Dedifferentiated amniotic fluid mesenchymal stem cell (primary cell): ENCODE data around the gene GMNC.
"Not testable (repeated sequence)": the region's sequence is repeated elsewhere in the genome, so short reads cannot be mapped to it uniquely, and the experiment has no call there.

Experiments
- DNase-seq: peaks from one replicate; pipeline ENCODE4 v3.0.0-alpha.2; 2016; ENCODE audit errors: extremely low spot score

Gene GMNC, protein sequence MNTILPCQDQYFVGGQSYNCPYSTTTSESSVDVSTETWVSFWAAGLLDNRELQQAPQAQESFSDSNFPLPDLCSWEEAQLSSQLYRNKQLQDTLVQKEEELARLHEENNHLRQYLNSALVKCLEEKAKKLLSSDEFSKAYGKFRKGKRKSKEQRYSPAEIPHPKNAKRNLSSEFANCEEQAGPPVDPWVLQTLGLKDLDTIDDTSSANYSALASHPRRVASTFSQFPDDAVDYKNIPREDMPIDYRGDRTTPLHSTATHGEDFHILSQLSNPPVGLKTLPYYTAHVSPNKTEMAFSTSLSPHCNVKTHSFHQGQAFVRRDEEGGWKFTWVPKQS

DNA sequence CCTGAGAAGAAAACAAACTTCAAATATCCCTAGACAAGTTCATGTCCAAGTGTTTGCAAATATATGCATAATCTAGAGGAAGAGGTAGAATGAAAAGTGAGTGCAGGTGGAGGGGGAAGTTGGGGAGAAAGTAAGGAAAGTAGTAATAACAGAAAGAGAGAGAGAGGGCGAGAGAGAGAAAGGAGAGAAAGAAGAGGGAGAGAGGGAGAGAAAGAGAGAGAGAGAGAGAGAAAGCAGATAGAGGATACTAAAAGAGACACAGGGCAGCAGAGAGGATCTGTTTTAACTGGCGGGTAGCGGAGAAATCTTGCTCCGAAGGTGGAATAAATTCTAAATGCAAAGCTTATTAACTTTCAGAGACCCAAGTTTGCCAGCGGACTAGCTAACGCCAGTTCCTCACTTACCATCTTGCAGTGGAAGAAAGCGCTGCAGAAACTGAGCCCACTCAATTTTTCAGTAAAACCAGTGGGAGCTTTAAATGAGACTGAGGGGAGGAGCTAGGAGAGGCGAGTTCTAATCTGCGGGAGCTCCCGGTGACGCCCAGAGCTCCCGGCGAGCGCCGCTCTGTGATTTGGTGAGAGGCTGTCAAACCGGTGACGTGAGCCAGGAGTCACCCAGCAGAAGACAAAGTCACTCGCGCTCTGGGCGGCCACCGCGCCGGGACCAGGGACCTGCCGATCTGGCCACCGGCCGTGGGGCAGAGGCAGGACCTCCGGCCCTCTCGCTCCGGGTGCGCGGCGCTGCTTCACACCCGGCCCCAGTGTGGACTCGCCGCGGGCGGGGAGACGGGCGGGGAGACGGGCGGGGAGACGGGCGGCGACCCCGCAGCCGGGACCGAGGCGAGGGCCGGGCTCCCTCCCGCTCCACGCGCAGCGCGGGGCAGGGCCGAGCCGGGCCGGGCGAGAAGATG, at the start of gene GMNC:
Gene GMNC, minus strand, starts transcription at position 486 of the 910 bp plus-strand sequence. Its CDS starts 79 bp downstream, at position 407.
- DNase-seq = peak; percentile 51

DNA sequence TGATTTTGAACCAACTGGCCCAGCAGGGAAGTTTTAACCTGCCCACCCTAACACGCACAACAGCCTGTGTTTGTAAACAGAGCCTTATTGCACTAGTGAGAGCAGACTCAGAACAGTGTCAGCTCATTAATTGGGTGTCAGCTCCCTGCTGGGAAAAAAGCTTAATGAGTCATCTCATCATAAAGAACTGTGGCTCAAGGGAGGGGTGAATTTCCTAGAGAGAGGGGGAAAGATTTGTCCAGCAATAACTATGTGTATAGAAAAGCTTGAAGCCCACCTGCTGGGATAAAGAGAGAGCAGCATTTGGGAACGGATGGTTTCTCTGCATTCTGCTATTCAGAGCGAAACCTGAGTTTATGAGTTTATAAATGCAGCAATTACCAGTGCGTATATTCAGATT, 48.9 kb upstream of the GMNC start:
- no peak for DNase-seq

DNA sequence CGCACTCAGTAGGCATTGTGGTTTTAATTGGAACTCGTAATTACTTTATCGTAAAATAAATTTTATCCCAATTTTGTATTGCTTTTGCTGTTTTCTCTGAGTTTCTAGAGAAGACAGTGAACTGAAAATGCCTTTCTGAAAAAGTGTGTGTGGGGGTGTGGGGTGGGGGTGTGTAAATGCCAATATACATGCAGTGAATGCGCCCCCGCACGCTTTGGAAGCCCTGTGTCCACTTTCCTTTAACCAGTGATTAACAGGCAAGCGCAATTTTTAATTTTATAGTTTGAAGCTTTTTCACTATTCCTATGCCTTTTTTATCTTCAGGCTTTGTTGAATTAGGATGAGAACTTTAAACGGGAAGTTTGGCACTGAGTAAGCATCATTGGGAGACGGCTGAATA, 47.4 kb upstream of the GMNC start:
- DNase-seq = no peak

DNA sequence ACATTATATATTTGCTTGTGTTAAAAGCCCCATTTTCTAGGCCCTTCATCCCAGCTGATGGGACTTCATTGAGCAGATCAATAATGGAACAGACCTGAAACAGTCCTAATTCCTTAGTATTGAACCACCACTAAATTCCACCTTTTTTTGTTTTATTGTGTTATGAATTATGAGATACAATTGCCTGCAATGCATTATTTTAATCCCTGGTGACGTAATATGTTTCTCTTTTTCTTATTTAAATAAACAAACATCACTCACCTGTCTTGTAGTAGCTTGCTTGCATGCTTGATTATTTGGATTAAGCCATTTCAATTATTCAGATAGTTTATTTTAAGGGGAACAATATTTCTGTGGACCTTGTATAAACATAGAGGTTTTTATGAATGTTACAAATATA, 40.7 kb upstream of the GMNC start:
- no peak for DNase-seq

DNA sequence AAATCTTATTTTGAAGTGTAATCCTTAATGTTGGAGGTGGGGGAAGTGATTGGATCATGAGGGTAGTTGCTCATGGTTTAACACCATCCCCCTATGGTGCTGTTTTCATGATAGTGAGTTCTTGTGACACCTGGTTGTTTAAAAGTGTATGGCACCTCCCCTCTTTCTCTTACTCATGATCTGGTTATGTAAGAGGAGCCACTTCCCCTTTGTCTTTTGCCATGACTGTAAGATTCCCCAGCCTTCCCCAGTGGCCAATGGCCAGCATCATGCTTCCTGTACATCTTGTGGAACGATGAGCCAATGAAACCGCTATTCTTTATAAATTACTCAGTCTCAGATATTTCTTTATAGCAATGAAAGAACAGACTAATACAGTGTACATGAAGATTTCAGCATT, 39.8 kb upstream of the GMNC start:
- no peak for DNase-seq

DNA sequence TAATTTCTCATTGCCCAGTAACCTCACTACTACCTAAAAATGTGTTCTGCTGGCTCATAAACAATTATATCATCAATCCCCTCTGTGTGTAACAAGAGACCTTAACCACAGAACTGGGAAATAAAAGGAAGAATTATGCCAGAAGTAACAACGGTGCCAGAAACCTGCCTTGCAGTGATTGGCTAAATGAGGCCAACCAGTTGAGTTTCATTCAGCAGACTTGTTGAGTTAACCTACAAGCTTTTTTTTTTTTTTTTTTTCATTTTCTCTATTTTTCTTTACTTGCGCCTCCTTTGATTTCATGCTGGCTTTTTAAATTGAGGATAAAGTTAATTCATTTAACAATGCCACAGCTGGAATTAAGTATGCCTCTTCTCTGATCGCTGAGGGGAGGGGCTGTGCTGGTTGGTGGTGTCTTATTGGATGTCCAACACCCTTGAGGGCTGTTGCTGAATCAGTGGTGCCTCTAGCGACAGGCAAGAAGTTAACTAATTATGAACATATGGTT, 30.0 kb upstream of the GMNC start:
- no peak for DNase-seq

DNA sequence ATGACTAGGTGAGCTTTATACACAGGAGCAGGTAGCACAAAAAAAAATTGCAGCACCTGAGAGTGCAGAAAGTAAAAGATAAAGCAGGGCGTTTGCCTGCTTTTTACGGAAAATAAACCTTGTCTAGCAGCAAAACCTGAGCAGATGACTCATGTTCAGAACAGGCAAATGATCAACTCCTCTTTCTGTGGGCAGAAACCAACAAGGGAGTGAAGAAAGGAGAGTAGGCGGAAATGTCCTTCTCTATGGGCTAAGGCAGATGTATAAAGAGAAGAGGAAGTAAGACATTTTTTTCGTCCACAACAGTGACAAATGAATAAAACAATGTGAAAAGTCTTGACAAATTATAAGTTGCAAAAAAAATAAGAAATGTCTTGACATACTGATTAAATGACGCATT, 24.5 kb upstream of the GMNC start:
- DNase-seq = no peak

DNA sequence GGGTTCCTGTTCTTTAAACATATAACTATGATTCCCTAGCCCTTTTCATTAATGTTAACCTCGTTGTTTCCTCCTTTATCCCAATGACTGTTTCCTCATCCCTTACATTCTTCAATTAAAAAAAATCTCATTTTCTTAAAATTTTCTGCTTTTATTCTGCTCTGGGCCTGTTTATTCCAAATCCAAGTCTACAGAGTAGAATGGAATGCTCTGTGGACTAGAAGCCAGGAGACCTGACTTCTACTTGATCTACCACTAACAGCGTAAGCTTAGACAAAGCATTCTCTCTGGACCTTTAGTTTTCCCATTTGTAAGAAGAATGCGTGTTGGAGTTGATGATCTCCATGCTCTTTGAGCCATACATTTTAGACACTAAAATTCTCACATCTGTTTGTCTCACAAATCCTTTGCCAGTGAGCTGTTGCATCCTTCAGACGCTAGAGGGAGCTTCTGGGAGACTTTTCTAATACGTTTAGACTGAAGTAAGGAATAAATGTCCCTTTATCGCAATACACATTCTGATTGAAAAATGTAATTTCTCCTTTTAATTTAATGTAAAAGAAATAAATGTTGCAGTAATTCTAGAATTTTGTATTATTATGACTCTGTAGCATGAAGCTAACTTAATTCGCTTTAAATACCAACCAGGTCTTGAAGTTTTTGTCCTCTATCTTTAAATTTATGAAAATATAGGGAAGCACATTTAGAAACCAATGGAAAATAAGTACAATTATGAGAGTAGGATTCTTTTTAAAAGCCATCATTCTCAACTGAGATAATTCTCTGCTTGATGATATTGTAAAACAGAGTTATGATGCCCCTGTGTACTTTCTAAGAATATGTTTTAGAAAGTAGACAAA, 21.7 kb upstream of the GMNC start:
- peak; percentile 83 for DNase-seq

DNA sequence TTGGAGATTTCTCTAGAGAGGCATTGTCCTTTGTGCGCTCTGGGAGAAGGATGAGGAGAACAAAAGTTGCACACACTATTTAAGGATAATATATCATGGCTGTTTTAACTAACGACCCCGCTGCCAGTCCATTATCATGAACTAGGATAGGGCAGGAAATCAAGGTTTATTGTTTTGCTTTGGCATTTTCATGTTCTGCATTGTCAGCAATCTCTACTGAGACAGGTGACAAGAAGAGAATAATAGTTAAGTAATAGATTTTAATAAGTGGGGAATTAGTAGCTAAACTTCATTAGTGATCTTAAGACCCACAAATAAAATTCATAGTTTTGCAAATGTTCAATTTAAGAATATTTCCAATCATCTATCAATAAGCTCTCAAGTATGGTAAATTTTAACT, 20.6 kb upstream of the GMNC start:
- no peak for DNase-seq

DNA sequence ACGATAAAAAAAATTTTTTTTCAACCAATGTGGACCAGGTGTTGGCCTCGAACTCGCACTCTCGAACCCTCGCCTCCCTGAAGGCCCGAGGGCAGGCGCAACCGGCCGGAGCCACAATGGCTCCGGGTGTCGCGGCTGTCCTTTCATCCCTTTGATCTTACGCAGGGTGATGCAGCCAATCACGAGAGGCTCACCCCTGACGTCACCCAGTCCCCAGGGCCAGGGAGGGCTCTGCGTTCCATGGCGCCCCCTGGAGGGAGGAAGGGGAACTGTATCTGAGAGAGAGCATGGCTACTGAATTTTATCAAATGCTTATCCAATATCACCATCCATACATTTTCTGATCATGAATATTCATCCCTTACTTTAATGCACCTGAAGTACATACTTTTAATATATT, 15.4 kb upstream of the GMNC start:
- DNase-seq = no peak

DNA sequence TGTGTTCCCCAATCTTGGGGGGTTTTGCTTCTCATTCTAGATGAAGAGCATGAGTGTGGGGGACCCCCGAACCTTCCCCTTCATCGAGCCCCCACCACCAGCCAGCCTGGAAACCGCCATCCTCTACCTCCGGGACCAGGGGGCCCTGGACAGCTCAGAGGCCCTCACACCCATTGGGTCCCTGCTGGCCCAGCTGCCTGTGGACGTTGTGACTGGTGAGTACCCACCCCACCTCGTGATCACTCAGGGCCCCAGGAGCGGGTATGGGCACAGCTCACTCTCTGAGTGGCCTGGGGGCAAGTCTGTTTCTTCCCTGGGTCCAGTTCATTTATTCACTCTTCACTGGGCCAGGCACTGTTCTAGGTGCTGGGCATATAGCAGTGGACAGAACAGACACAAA, 13.9 kb upstream of the GMNC start:
- not testable (repeated sequence) for DNase-seq

DNA sequence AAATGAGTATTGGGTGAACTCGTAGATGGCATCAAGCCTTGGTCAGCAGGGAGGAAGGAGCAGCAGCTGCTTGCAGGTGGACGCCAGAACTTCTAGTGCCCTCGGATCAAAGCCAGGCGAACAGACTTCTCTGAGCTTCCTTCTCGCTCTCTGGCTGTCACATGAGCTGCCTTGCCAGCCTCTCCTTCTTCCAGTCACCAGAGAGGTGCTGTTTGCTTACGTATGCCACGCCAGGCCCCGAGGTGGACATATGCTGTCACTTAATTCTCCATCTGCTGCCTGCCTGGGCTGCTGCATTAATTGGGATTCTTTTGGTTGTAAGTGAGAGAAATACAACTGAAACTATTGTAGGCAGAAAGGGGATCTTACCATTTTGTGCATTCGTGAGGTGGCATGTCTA, 12.6 kb upstream of the GMNC start:
- not testable (repeated sequence) for DNase-seq

DNA sequence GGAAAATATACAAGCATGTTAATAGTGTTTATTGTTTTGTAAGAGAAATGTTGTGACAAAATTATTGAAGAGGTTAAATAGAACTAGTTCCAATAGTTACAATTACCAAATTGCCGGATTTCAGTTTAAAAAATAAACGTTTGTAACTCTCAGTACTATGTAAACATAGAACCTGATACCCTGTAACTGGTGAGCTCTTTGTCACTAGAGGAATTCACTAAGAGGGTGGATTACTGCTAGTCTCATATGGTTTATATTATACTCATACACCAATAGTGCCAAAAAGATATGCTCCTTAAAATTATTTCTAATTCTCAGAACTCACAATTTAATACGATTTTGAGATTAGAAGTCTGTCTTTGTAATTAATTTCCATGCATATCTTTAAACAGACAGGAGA, 7.6 kb upstream of the GMNC start:
- DNase-seq = peak; percentile 53

DNA sequence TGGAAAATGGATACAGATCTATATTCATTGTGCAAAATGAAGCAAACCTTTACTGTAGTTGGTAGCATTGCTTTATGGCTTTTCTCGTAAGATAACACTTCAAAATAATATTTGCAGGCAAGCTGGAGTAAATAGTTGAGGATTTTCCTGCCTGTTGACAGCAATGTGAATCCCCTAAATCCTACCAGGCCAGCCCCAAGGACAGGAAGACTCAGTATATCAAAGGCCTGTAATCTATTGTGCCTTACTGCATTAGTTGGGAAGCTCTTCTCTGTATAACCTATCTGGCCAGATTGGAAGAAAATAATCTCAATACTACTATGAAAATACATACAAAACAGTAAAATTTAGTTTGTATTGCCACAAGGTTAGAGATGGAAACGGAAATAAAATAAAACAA, 4.6 kb upstream of the GMNC start:
- DNase-seq = no peak

DNA sequence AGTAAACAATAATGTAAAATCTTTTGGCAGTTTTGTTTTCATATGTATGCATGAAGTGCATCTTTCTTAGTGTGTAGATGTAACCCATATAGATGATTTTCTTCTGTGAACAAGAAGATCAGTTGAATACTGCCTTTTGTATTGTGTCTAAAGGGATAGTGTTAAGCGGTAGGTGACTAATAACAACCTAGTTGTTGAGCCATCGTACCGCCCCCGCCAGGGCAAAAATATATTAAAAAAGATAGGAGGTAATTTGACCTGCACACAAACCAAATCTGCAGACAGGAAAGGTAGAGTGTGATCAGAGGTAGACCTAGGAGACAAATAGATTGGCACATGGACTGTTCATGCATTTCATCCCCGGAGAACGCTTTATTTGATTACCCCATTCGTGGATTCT, 3.3 kb upstream of the GMNC start:
- DNase-seq = no peak

DNA sequence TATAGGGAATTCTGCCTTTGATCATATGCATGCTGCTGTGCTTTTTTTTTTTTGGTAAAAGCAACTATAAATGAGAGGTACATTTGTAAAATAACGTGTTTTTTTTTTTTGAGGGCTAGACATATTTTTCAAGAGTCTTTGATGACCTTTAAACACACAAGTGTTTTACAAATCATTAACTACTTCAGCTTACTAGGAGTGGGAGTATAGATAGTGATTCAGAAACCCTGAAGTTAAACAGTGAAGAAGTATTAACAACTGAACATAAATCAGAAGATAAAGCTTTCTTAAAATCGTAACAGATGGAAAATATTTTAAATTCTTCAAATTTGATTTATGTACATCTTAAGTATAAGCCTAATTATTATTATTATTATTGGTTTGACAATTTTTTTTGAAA, 2.9 kb upstream of the GMNC start:
- DNase-seq = no peak

DNA sequence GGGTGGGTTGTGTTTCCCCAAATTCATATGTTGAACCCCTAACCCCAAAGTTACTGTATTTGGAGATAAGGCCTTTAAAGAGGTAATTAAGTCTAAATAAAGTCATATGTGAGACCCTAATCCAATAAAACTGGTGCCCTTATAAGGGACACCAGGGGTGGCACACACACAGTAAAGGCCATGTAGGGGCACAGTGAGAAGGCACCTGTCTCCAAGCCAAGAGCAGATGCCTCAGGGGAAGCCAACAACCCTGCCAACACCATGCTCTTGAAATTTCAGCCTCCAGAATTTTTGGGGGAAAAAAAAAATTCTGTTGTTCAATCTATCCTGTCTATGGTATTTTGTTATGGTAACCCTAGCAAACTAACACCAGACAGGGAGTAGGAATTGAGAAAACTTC, 1.5 kb upstream of the GMNC start:
- no peak for DNase-seq

DNA sequence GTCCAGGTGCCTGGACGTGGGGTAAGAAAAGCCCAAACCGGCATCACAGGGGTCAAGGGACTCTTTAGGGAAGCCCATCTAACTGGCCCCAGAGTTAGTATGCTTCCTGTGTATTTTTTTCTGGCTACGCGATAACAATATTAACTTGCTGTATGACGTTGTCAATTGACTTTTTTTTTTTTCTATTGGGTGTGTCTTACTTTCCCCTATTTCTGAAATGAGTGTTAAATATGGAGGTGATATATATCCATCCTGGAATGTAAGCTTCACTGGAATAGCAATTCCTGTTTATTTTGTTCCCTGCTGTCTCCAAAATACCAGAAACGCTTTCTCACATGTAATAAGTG, 598 bp upstream of the GMNC start:
- no peak for DNase-seq

DNA sequence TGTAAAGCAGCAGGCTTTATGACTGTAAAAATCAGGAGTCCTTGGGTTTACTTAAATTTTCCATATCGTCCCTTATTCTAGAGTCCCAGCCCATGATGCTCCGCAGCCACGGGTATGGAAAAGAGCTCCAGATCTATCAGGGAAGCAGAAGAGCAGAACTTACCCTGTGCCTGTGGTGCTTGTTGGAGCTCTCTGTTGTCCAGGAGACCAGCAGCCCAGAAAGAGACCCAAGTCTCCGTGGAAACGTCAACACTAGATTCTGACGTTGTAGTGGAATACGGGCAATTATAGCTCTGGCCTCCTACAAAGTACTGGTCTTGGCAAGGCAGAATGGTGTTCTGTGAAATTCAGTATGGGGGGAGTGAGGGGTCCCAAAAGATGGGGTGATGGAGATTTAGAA, 2.0 kb downstream of the GMNC start:
- DNase-seq = no peak

DNA sequence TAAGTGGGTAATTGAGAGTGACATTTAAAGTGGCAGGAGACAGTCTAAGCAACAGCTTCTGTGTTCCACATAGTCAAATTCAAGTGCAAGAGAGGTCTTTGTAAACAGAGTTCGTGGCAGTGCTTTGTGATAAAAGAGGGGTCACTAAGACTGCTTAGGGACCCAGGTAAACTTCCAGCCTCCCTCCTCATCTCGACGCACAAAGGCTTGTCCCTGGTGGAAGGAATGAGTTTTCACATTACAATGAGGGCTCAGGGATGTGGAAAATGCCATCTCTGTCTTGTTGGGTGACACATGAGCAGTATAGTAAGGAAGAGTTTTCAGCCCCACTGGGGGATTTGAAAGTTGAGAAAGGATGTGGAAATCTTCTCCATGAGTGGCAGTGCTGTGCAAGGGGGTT, 7.3 kb downstream of the GMNC start:
- no peak for DNase-seq

DNA sequence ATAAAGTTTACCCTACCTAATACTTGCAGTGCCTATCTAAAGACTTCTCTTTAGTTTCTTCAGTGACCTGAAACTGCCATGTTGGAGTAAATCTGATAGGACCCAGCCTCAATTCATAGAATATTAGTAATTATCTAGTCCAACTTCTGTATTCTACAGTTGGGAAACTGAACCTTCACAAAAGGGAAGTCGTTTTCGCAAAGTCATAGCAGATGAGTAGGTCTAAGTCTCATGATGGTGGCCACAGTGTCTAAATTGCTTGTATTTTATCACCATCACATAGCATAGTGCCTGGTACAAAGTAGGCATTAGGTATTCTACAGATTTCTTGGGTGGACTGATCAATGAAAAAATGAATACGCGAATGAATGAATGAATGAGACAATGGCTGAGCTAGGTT, 8.4 kb downstream of the GMNC start:
- no peak for DNase-seq

DNA sequence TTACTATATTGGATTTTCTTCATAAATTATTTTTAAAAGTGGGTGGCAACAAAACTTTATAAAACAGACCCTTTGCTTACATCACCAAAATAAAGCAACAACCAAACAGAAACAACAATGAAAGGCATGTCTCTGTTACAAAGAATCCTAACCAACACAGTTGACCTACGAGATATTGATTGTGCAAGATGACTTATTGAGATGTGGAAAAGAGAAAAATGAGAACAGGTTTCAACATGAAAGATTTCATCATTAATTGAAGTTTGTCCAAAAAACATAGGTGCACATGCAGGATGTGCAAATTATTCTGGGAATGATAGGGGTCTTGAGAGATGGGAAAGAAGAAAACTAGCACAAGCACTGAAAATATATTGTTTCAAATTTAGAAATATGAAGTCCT, 9.0 kb downstream of the GMNC start:
- DNase-seq = no peak
